Measurements from ENCODE around the gene ADGRE1.

DNA sequence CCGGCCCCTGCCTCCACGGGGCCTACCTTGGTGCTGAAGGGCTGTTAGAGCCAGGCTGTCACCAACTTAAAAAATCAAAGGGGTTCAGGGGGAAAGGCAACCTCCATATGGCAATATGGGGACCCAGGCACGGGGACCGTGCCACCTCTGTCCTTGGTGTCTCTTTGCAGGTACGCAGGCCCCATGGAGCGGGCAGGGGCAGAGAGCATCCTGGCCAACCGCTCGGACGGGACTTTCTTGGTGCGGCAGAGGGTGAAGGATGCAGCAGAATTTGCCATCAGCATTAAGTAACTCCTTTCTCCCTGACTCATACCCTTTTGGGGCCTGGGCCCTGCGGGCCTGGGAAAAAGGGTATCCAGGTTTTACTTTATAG is 39.6 kb upstream of the ADGRE1 start:
- TF ChIP-seq EZH2 (IDR thresholded peaks at IDR 0.05; ENCODE audit: low read depth, unreplicated experiment) (no peak), JUNB (IDR thresholded peaks at IDR 0.05; ENCODE audit: unreplicated experiment) (no peak), POLR2AphosphoS5 (IDR thresholded peaks at IDR 0.05; ENCODE audit: low read depth) (no peak), EZH2phosphoT487 (IDR thresholded peaks at IDR 0.05; ENCODE audit: unreplicated experiment) (no peak), NANOG (IDR thresholded peaks at IDR 0.05; ENCODE audit: borderline replicate concordance) (no peak), CREB1 (CRISPR knock-in tag; IDR thresholded peaks at IDR 0.05; ENCODE audit: low read depth) (no peak), ZNF462 (CRISPR knock-in tag; IDR thresholded peaks at IDR 0.05) (no peak), ZNF331 (CRISPR knock-in tag; IDR thresholded peaks at IDR 0.05; ENCODE audit: low read depth) (no peak), STAT1 (IDR thresholded peaks at IDR 0.05; ENCODE audit: unreplicated experiment) (no peak)
- TF ChIP-seq, protein P1, sequence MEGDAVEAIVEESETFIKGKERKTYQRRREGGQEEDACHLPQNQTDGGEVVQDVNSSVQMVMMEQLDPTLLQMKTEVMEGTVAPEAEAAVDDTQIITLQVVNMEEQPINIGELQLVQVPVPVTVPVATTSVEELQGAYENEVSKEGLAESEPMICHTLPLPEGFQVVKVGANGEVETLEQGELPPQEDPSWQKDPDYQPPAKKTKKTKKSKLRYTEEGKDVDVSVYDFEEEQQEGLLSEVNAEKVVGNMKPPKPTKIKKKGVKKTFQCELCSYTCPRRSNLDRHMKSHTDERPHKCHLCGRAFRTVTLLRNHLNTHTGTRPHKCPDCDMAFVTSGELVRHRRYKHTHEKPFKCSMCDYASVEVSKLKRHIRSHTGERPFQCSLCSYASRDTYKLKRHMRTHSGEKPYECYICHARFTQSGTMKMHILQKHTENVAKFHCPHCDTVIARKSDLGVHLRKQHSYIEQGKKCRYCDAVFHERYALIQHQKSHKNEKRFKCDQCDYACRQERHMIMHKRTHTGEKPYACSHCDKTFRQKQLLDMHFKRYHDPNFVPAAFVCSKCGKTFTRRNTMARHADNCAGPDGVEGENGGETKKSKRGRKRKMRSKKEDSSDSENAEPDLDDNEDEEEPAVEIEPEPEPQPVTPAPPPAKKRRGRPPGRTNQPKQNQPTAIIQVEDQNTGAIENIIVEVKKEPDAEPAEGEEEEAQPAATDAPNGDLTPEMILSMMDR (conservative IDR thresholded peaks at IDR 0.05; ENCODE audit: low read depth in 2 of 2): no peak
- TF ChIP-seq, protein P2, sequence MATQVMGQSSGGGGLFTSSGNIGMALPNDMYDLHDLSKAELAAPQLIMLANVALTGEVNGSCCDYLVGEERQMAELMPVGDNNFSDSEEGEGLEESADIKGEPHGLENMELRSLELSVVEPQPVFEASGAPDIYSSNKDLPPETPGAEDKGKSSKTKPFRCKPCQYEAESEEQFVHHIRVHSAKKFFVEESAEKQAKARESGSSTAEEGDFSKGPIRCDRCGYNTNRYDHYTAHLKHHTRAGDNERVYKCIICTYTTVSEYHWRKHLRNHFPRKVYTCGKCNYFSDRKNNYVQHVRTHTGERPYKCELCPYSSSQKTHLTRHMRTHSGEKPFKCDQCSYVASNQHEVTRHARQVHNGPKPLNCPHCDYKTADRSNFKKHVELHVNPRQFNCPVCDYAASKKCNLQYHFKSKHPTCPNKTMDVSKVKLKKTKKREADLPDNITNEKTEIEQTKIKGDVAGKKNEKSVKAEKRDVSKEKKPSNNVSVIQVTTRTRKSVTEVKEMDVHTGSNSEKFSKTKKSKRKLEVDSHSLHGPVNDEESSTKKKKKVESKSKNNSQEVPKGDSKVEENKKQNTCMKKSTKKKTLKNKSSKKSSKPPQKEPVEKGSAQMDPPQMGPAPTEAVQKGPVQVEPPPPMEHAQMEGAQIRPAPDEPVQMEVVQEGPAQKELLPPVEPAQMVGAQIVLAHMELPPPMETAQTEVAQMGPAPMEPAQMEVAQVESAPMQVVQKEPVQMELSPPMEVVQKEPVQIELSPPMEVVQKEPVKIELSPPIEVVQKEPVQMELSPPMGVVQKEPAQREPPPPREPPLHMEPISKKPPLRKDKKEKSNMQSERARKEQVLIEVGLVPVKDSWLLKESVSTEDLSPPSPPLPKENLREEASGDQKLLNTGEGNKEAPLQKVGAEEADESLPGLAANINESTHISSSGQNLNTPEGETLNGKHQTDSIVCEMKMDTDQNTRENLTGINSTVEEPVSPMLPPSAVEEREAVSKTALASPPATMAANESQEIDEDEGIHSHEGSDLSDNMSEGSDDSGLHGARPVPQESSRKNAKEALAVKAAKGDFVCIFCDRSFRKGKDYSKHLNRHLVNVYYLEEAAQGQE (IDR thresholded peaks at IDR 0.05; ENCODE audit: unreplicated experiment): no peak
- TF ChIP-seq, protein P3, sequence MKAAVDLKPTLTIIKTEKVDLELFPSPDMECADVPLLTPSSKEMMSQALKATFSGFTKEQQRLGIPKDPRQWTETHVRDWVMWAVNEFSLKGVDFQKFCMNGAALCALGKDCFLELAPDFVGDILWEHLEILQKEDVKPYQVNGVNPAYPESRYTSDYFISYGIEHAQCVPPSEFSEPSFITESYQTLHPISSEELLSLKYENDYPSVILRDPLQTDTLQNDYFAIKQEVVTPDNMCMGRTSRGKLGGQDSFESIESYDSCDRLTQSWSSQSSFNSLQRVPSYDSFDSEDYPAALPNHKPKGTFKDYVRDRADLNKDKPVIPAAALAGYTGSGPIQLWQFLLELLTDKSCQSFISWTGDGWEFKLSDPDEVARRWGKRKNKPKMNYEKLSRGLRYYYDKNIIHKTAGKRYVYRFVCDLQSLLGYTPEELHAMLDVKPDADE (IDR thresholded peaks at IDR 0.05): no peak

Data from GM23338 (cell line).